ENCODE data around the gene TRMT61A. TPM values are rescaled to one million over a fixed set of nuclear protein-coding genes. Genes with fewer than 3 reads are reported as not detected.
A peak's percentile ranks its signal among the peaks of the same experiment; 100 is the strongest.

TRMT61A gene
- total RNA-seq, 4 donors from 2014 or later = 12.4 to 36.0 (median 15.1) TPM

- TF ChIP-seq CTCF (IDR thresholded peaks at IDR 0.05) = no peak
These were observed 37.3 kb upstream of the TRMT61A start for GRCh38 chr14:103491691-103492090.

DNA sequence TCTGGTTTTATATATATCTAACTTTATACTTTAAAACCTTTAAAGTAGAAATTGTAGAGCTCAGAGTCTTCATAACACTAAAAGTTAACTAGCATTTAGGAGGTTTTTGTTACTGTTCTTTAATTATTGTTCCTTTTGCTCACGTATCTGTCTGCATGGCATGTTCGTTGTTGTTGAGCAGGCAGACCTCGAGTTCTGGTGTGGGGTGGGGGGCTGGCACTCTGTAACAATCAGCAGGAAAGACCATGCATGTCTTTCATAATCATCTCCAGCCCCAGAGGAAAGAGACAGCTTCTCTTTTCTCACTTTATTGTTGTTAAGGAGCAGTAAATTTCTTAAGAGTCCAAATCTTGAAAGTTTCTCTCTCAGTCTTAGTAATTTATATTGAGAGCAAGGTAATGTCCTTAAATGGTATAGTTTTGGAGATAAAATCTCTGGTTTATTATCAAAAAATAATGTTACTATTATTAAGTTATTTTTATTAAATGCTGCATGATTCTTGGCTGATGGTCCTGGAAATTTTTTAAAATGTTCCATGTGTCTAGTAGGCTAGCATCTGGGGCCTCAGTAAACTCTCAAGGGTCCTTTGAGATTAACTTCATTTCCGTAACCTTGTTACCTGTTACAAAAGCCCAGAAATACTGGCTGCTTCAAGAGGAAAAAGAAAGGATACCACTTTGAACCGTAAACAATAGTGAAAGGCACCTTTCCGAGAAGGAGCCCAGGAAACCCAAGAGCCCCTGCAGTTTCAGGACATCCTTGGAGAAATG, 36.7 kb upstream of the TRMT61A start:
- DNase-seq (ENCODE audit: low spot score) = no peak
- ATAC-seq (ENCODE audit: low FRiP score) = no peak
- TF ChIP-seq CTCF (IDR thresholded peaks at IDR 0.05) = no peak

More at GRCh38 chr14:103491691-103492090, 37.3 kb upstream of the TRMT61A start:
- ATAC-seq (ENCODE audit: low FRiP score) (no peak), DNase-seq (ENCODE audit: low spot score) (no peak)

DNA sequence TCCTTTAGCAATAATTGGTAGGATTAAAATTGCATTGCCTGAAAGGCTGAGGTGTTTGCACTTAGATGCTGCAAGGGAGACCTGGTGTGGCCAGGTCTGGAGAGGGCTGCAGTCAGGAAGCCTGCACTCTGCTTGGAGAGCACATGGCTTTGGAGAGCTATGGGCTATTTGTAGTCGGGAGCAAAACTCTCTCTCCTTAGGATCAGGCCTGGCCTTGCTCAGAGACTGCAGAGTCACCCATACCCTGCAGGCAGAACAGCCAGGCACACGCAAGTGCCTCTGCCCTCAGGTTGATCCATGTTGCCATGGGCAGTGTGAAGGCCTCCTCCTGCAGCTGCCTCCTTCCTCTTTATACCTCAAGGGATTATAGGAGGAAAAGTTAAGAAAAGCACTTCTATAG, 33.1 kb upstream of the TRMT61A start:
- ATAC-seq (ENCODE audit: low FRiP score) (peak; percentile 12), DNase-seq (ENCODE audit: low spot score) (no peak)
- TF ChIP-seq CTCF (IDR thresholded peaks at IDR 0.05) = no peak

DNA sequence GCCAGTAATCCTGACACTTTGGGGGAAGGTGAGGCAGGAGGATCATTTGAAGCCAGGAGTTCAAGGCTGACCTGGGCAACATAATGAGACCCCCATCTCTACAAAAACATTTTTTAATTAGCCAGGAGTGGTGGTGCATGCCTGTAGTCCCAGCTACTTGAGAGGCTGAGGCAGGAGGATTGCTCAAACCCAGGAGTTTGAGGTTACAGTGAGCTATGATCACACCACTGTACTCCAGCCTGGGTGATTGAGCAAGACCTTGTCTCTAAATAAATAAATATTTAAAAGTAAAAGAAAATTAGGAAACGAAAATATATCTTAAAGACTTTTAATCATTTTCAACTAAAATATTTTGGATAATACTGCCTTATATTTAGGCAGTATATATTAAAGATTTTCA, 32.2 kb upstream of the TRMT61A start:
- ATAC-seq (ENCODE audit: low FRiP score) (no peak), DNase-seq (ENCODE audit: low spot score) (no peak)
- no peak for TF ChIP-seq CTCF (IDR thresholded peaks at IDR 0.05)

- no peak for TF ChIP-seq CTCF (IDR thresholded peaks at IDR 0.05)
- no peak for DNase-seq (ENCODE audit: low spot score)
- ATAC-seq (ENCODE audit: low FRiP score) = no peak
These were observed 29.3 kb upstream of the TRMT61A start for GRCh38 chr14:103499709-103500108.

GRCh38 chr14:103500148-103500990, 28.6 kb upstream of the TRMT61A start:
- peak in 1 of 3 donors; percentile 81 for TF ChIP-seq CTCF (IDR thresholded peaks at IDR 0.05)
- DNase-seq (ENCODE audit: low spot score) (peak; percentile 95), ATAC-seq (ENCODE audit: low FRiP score) (peak; percentile 68)
